ENCODE results near the gene SAFB2. TPM values are rescaled to one million over a fixed set of nuclear protein-coding genes. Genes with fewer than 3 reads are reported as not detected.

Gene SAFB2
- polyA plus RNA-seq, 1 donor from 2014 or later = 40.1 TPM

GRCh38 chr19:5661483-5661882, 38.9 kb upstream of the SAFB2 start:
- Histone ChIP-seq H3K9me2 (ENCODE audit: insufficient read depth, low read length) (no peaks in the 10 kb centered on the region), H2AFZ (ENCODE audit: low read depth, low read length) (no peak overlapping the region)
- TF ChIP-seq TAF1 (IDR thresholded peaks at IDR 0.05; ENCODE audit: low read depth) = no peak
- TF ChIP-seq RAD21 (conservative IDR thresholded peaks at IDR 0.05) = no peak
- TF ChIP-seq EP300 (conservative IDR thresholded peaks at IDR 0.05; ENCODE audit: poor library complexity, severe bottlenecking) = no peak
- TF ChIP-seq MXI1 (conservative IDR thresholded peaks at IDR 0.05; ENCODE audit: poor library complexity, severe bottlenecking) = no peak
- TF ChIP-seq EZH2 (IDR thresholded peaks at IDR 0.05; ENCODE audit: borderline replicate concordance, insufficient read depth, low read length, poor library complexity, severe bottlenecking) = no peak
- no peak for TF ChIP-seq CTCF (IDR thresholded peaks at IDR 0.05; ENCODE audit: poor library complexity, severe bottlenecking)
- no peak for TF ChIP-seq REST (IDR thresholded peaks at IDR 0.05; ENCODE audit: borderline replicate concordance)
- TF ChIP-seq POLR2AphosphoS5 (IDR thresholded peaks at IDR 0.05) = no peak
- no peak for TF ChIP-seq SMC3 (conservative IDR thresholded peaks at IDR 0.05; ENCODE audit: poor library complexity)

GRCh38 chr19:5655412-5655811, 32.8 kb upstream of the SAFB2 start:
- Histone ChIP-seq H2AFZ (ENCODE audit: low read depth, low read length) (no peak overlapping the region), H3K27me3 (ENCODE audit: insufficient read depth, low read depth, low read length) (no peaks in the 10 kb centered on the region), H3K4me2 (ENCODE audit: low read length) (no peak overlapping the region), H3K79me2 (replicated peaks; ENCODE audit: insufficient read depth, low read length) (no peaks in the 10 kb centered on the region), H3K36me3 (ENCODE audit: insufficient read depth, low read length) (no peaks in the 10 kb centered on the region), H3K9ac (ENCODE audit: low read length) (no peak overlapping the region), H3K4me3 (ENCODE audit: low read length) (no peak overlapping the region), H3F3A (ENCODE audit: insufficient read depth, low read length, poor library complexity, severe bottlenecking) (no peaks in the 10 kb centered on the region), H4K20me1 (ENCODE audit: insufficient read depth) (no peaks in the 10 kb centered on the region), H3K27ac (ENCODE audit: low read length) (no peak overlapping the region), H3K9me2 (ENCODE audit: insufficient read depth, low read length) (no peaks in the 10 kb centered on the region), H3K9me3 (ENCODE audit: low read length) (no peaks in the 10 kb centered on the region)
- TF ChIP-seq REST (IDR thresholded peaks at IDR 0.05; ENCODE audit: borderline replicate concordance) (no peak), EZH2 (IDR thresholded peaks at IDR 0.05; ENCODE audit: borderline replicate concordance, insufficient read depth, low read length, poor library complexity, severe bottlenecking) (no peak), SMC3 (conservative IDR thresholded peaks at IDR 0.05; ENCODE audit: poor library complexity) (no peak), CTCF (IDR thresholded peaks at IDR 0.05; ENCODE audit: poor library complexity, severe bottlenecking) (no peak), RAD21 (conservative IDR thresholded peaks at IDR 0.05) (no peak), MXI1 (conservative IDR thresholded peaks at IDR 0.05; ENCODE audit: poor library complexity, severe bottlenecking) (no peak), POLR2AphosphoS5 (IDR thresholded peaks at IDR 0.05) (no peak), TAF1 (IDR thresholded peaks at IDR 0.05; ENCODE audit: low read depth) (no peak)

More at GRCh38 chr19:5661483-5661882, 38.9 kb upstream of the SAFB2 start:
- Histone ChIP-seq H3K36me3 (ENCODE audit: insufficient read depth, low read length) (no peaks in the 10 kb centered on the region), H4K20me1 (ENCODE audit: insufficient read depth) (no peaks in the 10 kb centered on the region), H3K9me3 (ENCODE audit: low read length) (no peaks in the 10 kb centered on the region), H3K79me2 (replicated peaks; ENCODE audit: insufficient read depth, low read length) (no peaks in the 10 kb centered on the region), H3K27ac (ENCODE audit: low read length) (no peak overlapping the region), H3K4me2 (ENCODE audit: low read length) (no peak overlapping the region), H3K9ac (ENCODE audit: low read length) (no peak overlapping the region), H3K4me3 (ENCODE audit: low read length) (no peak overlapping the region), H3K27me3 (ENCODE audit: insufficient read depth, low read depth, low read length) (no peaks in the 10 kb centered on the region), H3F3A (ENCODE audit: insufficient read depth, low read length, poor library complexity, severe bottlenecking) (no peaks in the 10 kb centered on the region)
